ENCODE measurements around the gene ABCC1.

Gene ABCC1

GRCh38 chr16:15985144-15985543, 35.7 kb downstream of the ABCC1 start:
- Histone ChIP-seq H3K27ac (ENCODE audit: low read length) (no peak overlapping the region), H3K9ac (ENCODE audit: low read depth, low read length) (no peak overlapping the region), H3K4me1 (ENCODE audit: insufficient read depth, low read length) (peaks cover 16% of the 10 kb centered on the region; the same call in 1 of the 2 replicates), H3K9me3 (ENCODE audit: insufficient read depth, low read depth, low read length) (peaks cover 22% of the 10 kb centered on the region), H3K27me3 (ENCODE audit: insufficient read depth, low read length) (no peaks in the 10 kb centered on the region), H3K4me3 (ENCODE audit: low read length) (no peak overlapping the region), H3K36me3 (ENCODE audit: insufficient read depth, low read depth, low read length) (peaks cover 19% of the 10 kb centered on the region)

GRCh38 chr16:15986261-15986660, 36.8 kb downstream of the ABCC1 start:
- H3K4me1 ChIP-seq (ENCODE audit: insufficient read depth, low read length): peaks cover 16% of the 10 kb centered on the region; the same call in 1 of the 2 replicates
- H3K27me3 ChIP-seq (ENCODE audit: insufficient read depth, low read length): no peaks in the 10 kb centered on the region
- no peak overlapping the region for H3K9ac ChIP-seq (ENCODE audit: low read depth, low read length)
- H3K27ac ChIP-seq (ENCODE audit: low read length): no peak overlapping the region
- H3K9me3 ChIP-seq (ENCODE audit: insufficient read depth, low read depth, low read length): peaks cover 10% of the 10 kb centered on the region
- H3K36me3 ChIP-seq (ENCODE audit: insufficient read depth, low read depth, low read length): peaks cover 9% of the 10 kb centered on the region
- H3K4me3 ChIP-seq (ENCODE audit: low read length): no peak overlapping the region

GRCh38 chr16:15988268-15989013, 39.0 kb downstream of the ABCC1 start:
- Histone ChIP-seq H3K36me3 (ENCODE audit: insufficient read depth, low read depth, low read length) (peaks cover 4% of the 10 kb centered on the region; the same call in 1 of the 2 replicates), H3K9ac (ENCODE audit: low read depth, low read length) (no peak overlapping the region), H3K4me3 (ENCODE audit: low read length) (no peak overlapping the region), H3K27me3 (ENCODE audit: insufficient read depth, low read length) (no peaks in the 10 kb centered on the region), H3K4me1 (ENCODE audit: insufficient read depth, low read length) (peaks cover 16% of the 10 kb centered on the region; the same call in 1 of the 2 replicates), H3K9me3 (ENCODE audit: insufficient read depth, low read depth, low read length) (no peaks in the 10 kb centered on the region), H3K27ac (ENCODE audit: low read length) (no peak overlapping the region)

- Histone ChIP-seq H3K4me1 (ENCODE audit: insufficient read depth, low read length) (peaks cover 16% of the 10 kb centered on the region; the same call in 1 of the 2 replicates), H3K9ac (ENCODE audit: low read depth, low read length) (no peak overlapping the region), H3K27ac (ENCODE audit: low read length) (no peak overlapping the region)
Observed at GRCh38 chr16:15990902-15991301, 41.5 kb downstream of the ABCC1 start.

GRCh38 chr16:15993128-15993527, 43.7 kb downstream of the ABCC1 start:
- Histone ChIP-seq H3K9me3 (ENCODE audit: insufficient read depth, low read depth, low read length) (no peaks in the 10 kb centered on the region), H3K36me3 (ENCODE audit: insufficient read depth, low read depth, low read length) (peaks cover 9% of the 10 kb centered on the region), H3K4me1 (ENCODE audit: insufficient read depth, low read length) (peaks cover 16% of the 10 kb centered on the region; the same call in 1 of the 2 replicates), H3K9ac (ENCODE audit: low read depth, low read length) (no peak overlapping the region), H3K27ac (ENCODE audit: low read length) (no peak overlapping the region), H3K4me3 (ENCODE audit: low read length) (no peak overlapping the region), H3K27me3 (ENCODE audit: insufficient read depth, low read length) (no peaks in the 10 kb centered on the region)

More at GRCh38 chr16:15990902-15991301, 41.5 kb downstream of the ABCC1 start:
- Histone ChIP-seq H3K9me3 (ENCODE audit: insufficient read depth, low read depth, low read length) (no peaks in the 10 kb centered on the region), H3K36me3 (ENCODE audit: insufficient read depth, low read depth, low read length) (peaks cover 9% of the 10 kb centered on the region), H3K27me3 (ENCODE audit: insufficient read depth, low read length) (no peaks in the 10 kb centered on the region), H3K4me3 (ENCODE audit: low read length) (no peak overlapping the region)

GRCh38 chr16:15993541-15993940, 44.1 kb downstream of the ABCC1 start:
- H3K4me1 ChIP-seq (ENCODE audit: insufficient read depth, low read length): peaks cover 12% of the 10 kb centered on the region; the same call in 1 of the 2 replicates

GRCh38 chr16:15993946-15994665, 44.7 kb downstream of the ABCC1 start:
- peaks cover 9% of the 10 kb centered on the region for H3K36me3 ChIP-seq (ENCODE audit: insufficient read depth, low read depth, low read length)
- H3K4me3 ChIP-seq (ENCODE audit: low read length): no peak overlapping the region
- no peaks in the 10 kb centered on the region for H3K9me3 ChIP-seq (ENCODE audit: insufficient read depth, low read depth, low read length)
- H3K27ac ChIP-seq (ENCODE audit: low read length): no peak overlapping the region
- H3K27me3 ChIP-seq (ENCODE audit: insufficient read depth, low read length): no peaks in the 10 kb centered on the region
- no peak overlapping the region for H3K9ac ChIP-seq (ENCODE audit: low read depth, low read length)
- H3K4me1 ChIP-seq (ENCODE audit: insufficient read depth, low read length): peaks cover 9% of the 10 kb centered on the region; the same call in 1 of the 2 replicates

More at GRCh38 chr16:15993541-15993940, 44.1 kb downstream of the ABCC1 start:
- H3K27me3 ChIP-seq (ENCODE audit: insufficient read depth, low read length): no peaks in the 10 kb centered on the region
- no peaks in the 10 kb centered on the region for H3K9me3 ChIP-seq (ENCODE audit: insufficient read depth, low read depth, low read length)
- H3K4me3 ChIP-seq (ENCODE audit: low read length): no peak overlapping the region
- H3K27ac ChIP-seq (ENCODE audit: low read length): no peak overlapping the region
- H3K36me3 ChIP-seq (ENCODE audit: insufficient read depth, low read depth, low read length): peaks cover 9% of the 10 kb centered on the region
- H3K9ac ChIP-seq (ENCODE audit: low read depth, low read length): no peak overlapping the region

- Histone ChIP-seq H3K9ac (ENCODE audit: low read depth, low read length) (no peak overlapping the region), H3K4me1 (ENCODE audit: insufficient read depth, low read length) (no peaks in the 10 kb centered on the region), H3K9me3 (ENCODE audit: insufficient read depth, low read depth, low read length) (no peaks in the 10 kb centered on the region), H3K4me3 (ENCODE audit: low read length) (no peak overlapping the region), H3K27me3 (ENCODE audit: insufficient read depth, low read length) (no peaks in the 10 kb centered on the region), H3K36me3 (ENCODE audit: insufficient read depth, low read depth, low read length) (peaks cover 9% of the 10 kb centered on the region), H3K27ac (ENCODE audit: low read length) (no peak overlapping the region)
Observed at GRCh38 chr16:15996432-15997109, 47.2 kb downstream of the ABCC1 start.

GRCh38 chr16:16000685-16001084, 51.3 kb downstream of the ABCC1 start:
- H3K4me3 ChIP-seq (ENCODE audit: low read length): no peak overlapping the region
- H3K9me3 ChIP-seq (ENCODE audit: insufficient read depth, low read depth, low read length): no peaks in the 10 kb centered on the region
- H3K9ac ChIP-seq (ENCODE audit: low read depth, low read length): no peak overlapping the region
- H3K4me1 ChIP-seq (ENCODE audit: insufficient read depth, low read length): no peaks in the 10 kb centered on the region; the same call in 1 of the 2 replicates
- no peaks in the 10 kb centered on the region for H3K36me3 ChIP-seq (ENCODE audit: insufficient read depth, low read depth, low read length)
- no peak overlapping the region for H3K27ac ChIP-seq (ENCODE audit: low read length)
- no peaks in the 10 kb centered on the region for H3K27me3 ChIP-seq (ENCODE audit: insufficient read depth, low read length)

- Histone ChIP-seq H3K4me3 (ENCODE audit: low read length) (no peak overlapping the region), H3K9ac (ENCODE audit: low read depth, low read length) (no peak overlapping the region), H3K36me3 (ENCODE audit: insufficient read depth, low read depth, low read length) (no peaks in the 10 kb centered on the region), H3K27me3 (ENCODE audit: insufficient read depth, low read length) (no peaks in the 10 kb centered on the region), H3K27ac (ENCODE audit: low read length) (no peak overlapping the region), H3K9me3 (ENCODE audit: insufficient read depth, low read depth, low read length) (no peaks in the 10 kb centered on the region), H3K4me1 (ENCODE audit: insufficient read depth, low read length) (no peaks in the 10 kb centered on the region; the same call in 1 of the 2 replicates)
Observed at GRCh38 chr16:16001596-16002255, 52.3 kb downstream of the ABCC1 start.

GRCh38 chr16:16003719-16004313, 54.4 kb downstream of the ABCC1 start:
- Histone ChIP-seq H3K9me3 (ENCODE audit: insufficient read depth, low read depth, low read length) (no peaks in the 10 kb centered on the region), H3K4me1 (ENCODE audit: insufficient read depth, low read length) (no peaks in the 10 kb centered on the region; the same call in 1 of the 2 replicates), H3K27me3 (ENCODE audit: insufficient read depth, low read length) (no peaks in the 10 kb centered on the region), H3K9ac (ENCODE audit: low read depth, low read length) (no peak overlapping the region), H3K27ac (ENCODE audit: low read length) (no peak overlapping the region), H3K4me3 (ENCODE audit: low read length) (no peak overlapping the region), H3K36me3 (ENCODE audit: insufficient read depth, low read depth, low read length) (peaks cover 5% of the 10 kb centered on the region)

Measured in iPS-20b (cell line).